ENCODE results near the gene TNIP1.
A peak's percentile ranks its signal among the peaks of the same experiment; 100 is the strongest.

Gene TNIP1

GRCh38 chr5:151079838-151080612 lies 809 bp downstream of the TNIP1 start:
- Histone ChIP-seq H3K9me3 (replicated peaks; ENCODE audit: low read length) (no peaks in the 10 kb centered on the region), H3K27me3 (ENCODE audit: control insufficient read depth, insufficient read depth, low read length) (no peaks in the 10 kb centered on the region), H3K9ac (ENCODE audit: low read depth, low read length) (peak overlapping the region; percentile 99), H3K36me3 (ENCODE audit: insufficient read depth, low read length) (no peaks in the 10 kb centered on the region), H3K4me2 (ENCODE audit: low read length) (peak overlapping the region; percentile 98), H3K4me1 (ENCODE audit: control insufficient read depth, insufficient read depth, low read length) (peaks cover 84% of the 10 kb centered on the region), H3K4me3 (ENCODE audit: low read length) (peak overlapping the region; percentile 93)

- Histone ChIP-seq H3K36me3 (ENCODE audit: insufficient read depth, low read length) (no peaks in the 10 kb centered on the region), H3K4me2 (ENCODE audit: low read length) (peak overlapping the region; percentile 98), H3K4me1 (ENCODE audit: control insufficient read depth, insufficient read depth, low read length) (peaks cover 77% of the 10 kb centered on the region), H3K27me3 (ENCODE audit: control insufficient read depth, insufficient read depth, low read length) (no peaks in the 10 kb centered on the region), H3K9me3 (replicated peaks; ENCODE audit: low read length) (no peaks in the 10 kb centered on the region), H3K9ac (ENCODE audit: low read depth, low read length) (peak overlapping the region; percentile 99), H3K4me3 (ENCODE audit: low read length) (peak overlapping the region; percentile 93)
These were observed 2.2 kb downstream of the TNIP1 start for GRCh38 chr5:151078490-151079262.

DNA sequence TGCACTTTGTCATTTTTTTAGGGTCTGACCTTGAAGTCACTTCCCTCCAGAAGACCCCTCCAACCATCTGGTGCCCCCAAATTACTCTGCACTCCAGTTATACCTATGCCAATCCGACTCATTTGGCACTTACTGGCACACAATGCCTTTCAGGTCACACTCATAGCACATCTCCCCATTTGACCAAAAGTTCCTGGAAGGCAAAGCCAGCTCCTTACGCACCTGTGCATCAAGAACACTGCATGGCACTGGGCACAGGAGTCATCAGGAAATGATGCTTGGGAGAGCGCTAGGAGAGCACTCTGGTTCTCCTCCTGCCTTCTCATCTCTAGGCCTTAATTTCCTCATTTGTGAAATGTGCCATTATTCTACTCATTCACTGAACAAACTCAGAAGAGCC lies 2.9 kb downstream of the TNIP1 start:
- peak overlapping the region; percentile 99 for H3K9ac ChIP-seq (ENCODE audit: low read depth, low read length)

DNA sequence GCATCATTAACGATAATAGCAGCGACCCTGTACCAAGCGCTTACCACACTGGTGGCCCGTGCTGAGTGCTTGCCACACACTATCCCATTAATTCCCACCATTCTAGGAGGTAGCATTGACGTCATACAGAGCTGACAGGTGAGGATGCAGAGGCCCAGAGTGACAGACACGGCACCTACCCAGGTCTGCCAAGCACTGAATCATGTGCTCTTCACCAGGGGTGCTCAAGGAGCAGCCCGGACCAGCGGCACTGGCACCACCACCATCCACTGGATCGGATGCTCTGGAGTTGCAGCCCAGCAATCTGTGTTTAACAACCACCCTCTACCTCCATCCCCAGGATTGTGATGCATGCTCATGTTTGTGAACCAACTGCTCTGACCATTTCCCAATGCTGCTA lies 3.4 kb downstream of the TNIP1 start:
- Histone ChIP-seq H3K9me3 (replicated peaks; ENCODE audit: low read length) (no peaks in the 10 kb centered on the region), H3K4me2 (ENCODE audit: low read length) (no peak overlapping the region), H3K36me3 (ENCODE audit: insufficient read depth, low read length) (no peaks in the 10 kb centered on the region), H3K27me3 (ENCODE audit: control insufficient read depth, insufficient read depth, low read length) (no peaks in the 10 kb centered on the region), H3K4me1 (ENCODE audit: control insufficient read depth, insufficient read depth, low read length) (peaks cover 73% of the 10 kb centered on the region), H3K9ac (ENCODE audit: low read depth, low read length) (no peak overlapping the region), H3K4me3 (ENCODE audit: low read length) (no peak overlapping the region)

More for the DNA sequence above, 2.9 kb downstream of the TNIP1 start:
- H3K4me1 ChIP-seq (ENCODE audit: control insufficient read depth, insufficient read depth, low read length): peaks cover 73% of the 10 kb centered on the region
- H3K4me3 ChIP-seq (ENCODE audit: low read length): no peak overlapping the region
- H3K36me3 ChIP-seq (ENCODE audit: insufficient read depth, low read length): no peaks in the 10 kb centered on the region
- H3K27me3 ChIP-seq (ENCODE audit: control insufficient read depth, insufficient read depth, low read length): no peaks in the 10 kb centered on the region
- H3K4me2 ChIP-seq (ENCODE audit: low read length): peak overlapping the region; percentile 98
- H3K9me3 ChIP-seq (replicated peaks; ENCODE audit: low read length): no peaks in the 10 kb centered on the region

- peak overlapping the region; percentile 46 for H3K4me3 ChIP-seq (ENCODE audit: low read length)
- H3K9ac ChIP-seq (ENCODE audit: low read depth, low read length): peak overlapping the region; percentile 55
- no peaks in the 10 kb centered on the region for H3K27me3 ChIP-seq (ENCODE audit: control insufficient read depth, insufficient read depth, low read length)
- no peaks in the 10 kb centered on the region for H3K9me3 ChIP-seq (replicated peaks; ENCODE audit: low read length)
- H3K4me1 ChIP-seq (ENCODE audit: control insufficient read depth, insufficient read depth, low read length): peaks cover 73% of the 10 kb centered on the region
- peak overlapping the region; percentile 66 for H3K4me2 ChIP-seq (ENCODE audit: low read length)
- H3K36me3 ChIP-seq (ENCODE audit: insufficient read depth, low read length): no peaks in the 10 kb centered on the region
These were observed 4.2 kb downstream of the TNIP1 start for GRCh38 chr5:151076616-151077015.

DNA sequence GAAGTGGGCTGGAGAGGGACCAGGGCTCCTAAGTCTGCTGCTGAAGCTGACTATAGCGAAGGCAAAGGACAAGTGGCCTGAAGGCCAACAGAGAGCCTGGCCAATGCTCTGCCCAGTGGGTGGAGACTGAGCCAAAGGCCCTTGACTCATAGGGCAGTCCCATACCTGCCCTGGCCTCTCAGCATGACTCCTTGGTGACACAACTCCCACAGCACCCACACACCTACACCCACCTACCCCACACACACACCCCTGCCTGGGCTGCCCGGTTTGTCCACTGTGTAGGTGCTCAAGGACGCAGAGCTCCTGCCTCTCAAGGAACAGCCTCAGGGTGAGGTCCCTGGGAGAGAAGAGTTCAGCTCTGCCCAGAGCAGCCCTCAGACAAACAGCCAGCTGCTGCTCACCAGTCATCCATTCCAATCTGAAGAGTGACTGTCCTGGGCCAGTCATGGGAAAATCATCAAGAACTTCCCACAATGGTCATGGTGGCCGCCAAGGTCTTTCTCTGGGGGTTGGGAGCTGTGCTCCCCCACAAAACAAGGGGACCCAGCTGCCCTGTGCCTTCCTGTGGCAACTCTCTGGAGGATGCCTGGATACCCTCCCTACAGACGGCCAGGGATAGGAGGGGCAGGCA lies 5.0 kb downstream of the TNIP1 start:
- Histone ChIP-seq H3K36me3 (ENCODE audit: insufficient read depth, low read length) (no peaks in the 10 kb centered on the region), H3K4me2 (ENCODE audit: low read length) (peak overlapping the region; percentile 66), H3K9ac (ENCODE audit: low read depth, low read length) (peak overlapping the region; percentile 55), H3K9me3 (replicated peaks; ENCODE audit: low read length) (no peaks in the 10 kb centered on the region), H3K27me3 (ENCODE audit: control insufficient read depth, insufficient read depth, low read length) (no peaks in the 10 kb centered on the region), H3K4me1 (ENCODE audit: control insufficient read depth, insufficient read depth, low read length) (peaks cover 77% of the 10 kb centered on the region), H3K4me3 (ENCODE audit: low read length) (peak overlapping the region; percentile 46)

DNA sequence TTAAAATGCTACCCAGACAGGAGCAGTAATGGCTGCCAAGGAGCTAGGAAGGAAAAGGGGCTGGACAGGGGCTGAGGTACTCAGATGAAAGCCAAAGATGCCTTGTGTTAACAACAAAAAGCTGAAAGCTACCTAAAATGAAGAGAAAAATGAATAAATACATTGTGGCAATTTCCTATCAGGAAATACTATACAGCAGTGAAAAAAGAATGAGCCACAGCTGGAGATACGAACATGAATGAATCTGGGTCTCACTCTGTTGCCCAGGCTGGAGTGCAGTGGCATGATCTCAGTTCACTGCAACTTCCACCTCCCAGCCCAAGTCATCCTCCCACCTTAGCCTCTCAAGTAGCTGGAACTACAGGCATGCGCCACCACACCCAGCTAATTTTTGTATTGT lies 6.3 kb downstream of the TNIP1 start:
- H3K4me1 ChIP-seq (ENCODE audit: control insufficient read depth, insufficient read depth, low read length): peaks cover 84% of the 10 kb centered on the region
- H3K4me3 ChIP-seq (ENCODE audit: low read length): no peak overlapping the region
- no peaks in the 10 kb centered on the region for H3K9me3 ChIP-seq (replicated peaks; ENCODE audit: low read length)
- H3K27me3 ChIP-seq (ENCODE audit: control insufficient read depth, insufficient read depth, low read length): no peaks in the 10 kb centered on the region
- H3K9ac ChIP-seq (ENCODE audit: low read depth, low read length): no peak overlapping the region
- H3K36me3 ChIP-seq (ENCODE audit: insufficient read depth, low read length): peaks cover 4% of the 10 kb centered on the region
- no peak overlapping the region for H3K4me2 ChIP-seq (ENCODE audit: low read length)

- H3K4me3 ChIP-seq (ENCODE audit: low read length): no peak overlapping the region
- H3K9me3 ChIP-seq (replicated peaks; ENCODE audit: low read length): no peaks in the 10 kb centered on the region
- peaks cover 83% of the 10 kb centered on the region for H3K4me1 ChIP-seq (ENCODE audit: control insufficient read depth, insufficient read depth, low read length)
- H3K36me3 ChIP-seq (ENCODE audit: insufficient read depth, low read length): peaks cover 6% of the 10 kb centered on the region
- H3K4me2 ChIP-seq (ENCODE audit: low read length): no peak overlapping the region
- H3K9ac ChIP-seq (ENCODE audit: low read depth, low read length): no peak overlapping the region
- no peaks in the 10 kb centered on the region for H3K27me3 ChIP-seq (ENCODE audit: control insufficient read depth, insufficient read depth, low read length)
These were observed 7.6 kb downstream of the TNIP1 start for GRCh38 chr5:151073280-151073679.

DNA sequence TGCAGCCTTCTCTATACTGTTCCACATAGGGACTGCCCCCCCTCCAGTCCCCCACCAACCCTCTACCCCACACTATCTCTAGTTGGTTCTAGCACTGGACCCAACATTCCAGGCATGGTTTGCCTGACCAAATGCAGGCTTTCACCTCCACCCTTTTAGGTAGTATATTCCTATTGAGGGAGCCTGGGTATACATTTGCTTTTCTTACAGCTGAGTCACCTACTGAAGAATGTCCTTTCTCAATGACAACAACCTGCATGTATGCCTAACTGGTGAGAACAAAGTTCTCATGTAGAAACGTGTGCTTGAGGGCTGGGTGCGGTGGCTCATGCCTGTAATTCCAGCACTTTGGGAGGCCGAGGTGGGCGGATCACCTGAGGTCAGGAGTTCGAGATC lies 8.2 kb downstream of the TNIP1 start:
- Histone ChIP-seq H3K9me3 (replicated peaks; ENCODE audit: low read length) (no peaks in the 10 kb centered on the region), H3K4me2 (ENCODE audit: low read length) (peak overlapping the region; percentile 8), H3K9ac (ENCODE audit: low read depth, low read length) (peak overlapping the region; percentile 29), H3K36me3 (ENCODE audit: insufficient read depth, low read length) (peaks cover 10% of the 10 kb centered on the region), H3K27me3 (ENCODE audit: control insufficient read depth, insufficient read depth, low read length) (no peaks in the 10 kb centered on the region), H3K4me1 (ENCODE audit: control insufficient read depth, insufficient read depth, low read length) (peaks cover 83% of the 10 kb centered on the region), H3K4me3 (ENCODE audit: low read length) (no peak overlapping the region)

- peaks cover 15% of the 10 kb centered on the region for H3K36me3 ChIP-seq (ENCODE audit: insufficient read depth, low read length)
- H3K4me2 ChIP-seq (ENCODE audit: low read length): peak overlapping the region; percentile 8
- H3K4me1 ChIP-seq (ENCODE audit: control insufficient read depth, insufficient read depth, low read length): peaks cover 80% of the 10 kb centered on the region
- H3K27me3 ChIP-seq (ENCODE audit: control insufficient read depth, insufficient read depth, low read length): no peaks in the 10 kb centered on the region
- no peak overlapping the region for H3K4me3 ChIP-seq (ENCODE audit: low read length)
- H3K9me3 ChIP-seq (replicated peaks; ENCODE audit: low read length): no peaks in the 10 kb centered on the region
- peak overlapping the region; percentile 29 for H3K9ac ChIP-seq (ENCODE audit: low read depth, low read length)
These were observed 8.8 kb downstream of the TNIP1 start for GRCh38 chr5:151071848-151072629.

GRCh38 chr5:151071021-151071420 lies 9.8 kb downstream of the TNIP1 start:
- Histone ChIP-seq H3K4me2 (ENCODE audit: low read length) (no peak overlapping the region), H3K36me3 (ENCODE audit: insufficient read depth, low read length) (peaks cover 19% of the 10 kb centered on the region), H3K4me1 (ENCODE audit: control insufficient read depth, insufficient read depth, low read length) (peaks cover 73% of the 10 kb centered on the region), H3K9ac (ENCODE audit: low read depth, low read length) (no peak overlapping the region), H3K27me3 (ENCODE audit: control insufficient read depth, insufficient read depth, low read length) (no peaks in the 10 kb centered on the region), H3K9me3 (replicated peaks; ENCODE audit: low read length) (no peaks in the 10 kb centered on the region), H3K4me3 (ENCODE audit: low read length) (no peak overlapping the region)
